Thoracic aorta (tissue), 2 donors: Measurements from ENCODE around the gene SLC12A4. TPM values are rescaled to one million over a fixed set of nuclear protein-coding genes. Genes with fewer than 3 reads are reported as not detected.

Source experiments
- ATAC-seq: fragments of 150-250 bp; one replicate; pipeline ENCODE4 v1.8.0; 2017; ENCODE audit warnings: low read depth; ENCODE audit not compliant: insufficient number of reproducible peaks, low FRiP score
- DNase-seq: peaks from one replicate; pipeline ENCODE4 v3.0.0-alpha.2; 2020; ENCODE audit warnings: low spot score
- H3K27ac ChIP-seq, 2 donors: fragments of 200-600 bp; sonication (generic); 1 replicate in 1 of 2; 2 replicates in 1 of 2; pipeline ENCODE4 v1.5.1; 2016; ENCODE audit warnings: mild to moderate bottlenecking in 2 of 2, moderate library complexity in 2 of 2
- H3K27me3 ChIP-seq: fragments of 200-600 bp; sonication (generic); replicated peaks from 2 replicates; pipeline ENCODE4 v1.6.0; 2016; ENCODE audit warnings: mild to moderate bottlenecking; ENCODE audit not compliant: insufficient read depth
- H3K36me3 ChIP-seq: fragments of 200-600 bp; sonication (generic); one replicate; pipeline ENCODE4 v1.5.1; 2016
- H3K4me1 ChIP-seq, 2 donors: fragments of 200-600 bp; sonication (generic); 1 replicate in 1 of 2; 2 replicates in 1 of 2; pipeline versions ENCODE4 v1.5.1 to v1.6.0; 2016; ENCODE audit warnings: low read depth in 2 of 2, mild to moderate bottlenecking in 1 of 2; ENCODE audit not compliant: control insufficient read depth in 1 of 2
- H3K4me3 ChIP-seq: fragments of 200-600 bp; sonication (generic); 2 replicates; pipeline ENCODE4 v1.5.1; 2016; ENCODE audit warnings: mild to moderate bottlenecking
- H3K9me3 ChIP-seq: fragments of 200-600 bp; sonication (generic); 2 replicates; pipeline ENCODE4 v1.5.1; 2016
- total RNA-seq, 2 donors: library from RNA; depleted of rRNA; stranded (reverse); fragments of >200 nt; gene quantifications; one replicate each; pipeline versions ENCODE4 v1.1.0 to v1.2.3, GENCODE V29; 2016
- TF ChIP-seq, protein P1 (sequence below): fragments of 200-600 bp; sonication (generic); IDR thresholded peaks from one replicate; pipeline ENCODE4 v1.5.1; 2019; ENCODE audit warnings: antibody characterized with exemption

The SLC12A4 gene
- total RNA-seq, 2 donors from 2014 or later: 163 to 168 TPM

- TF ChIP-seq, protein P1, sequence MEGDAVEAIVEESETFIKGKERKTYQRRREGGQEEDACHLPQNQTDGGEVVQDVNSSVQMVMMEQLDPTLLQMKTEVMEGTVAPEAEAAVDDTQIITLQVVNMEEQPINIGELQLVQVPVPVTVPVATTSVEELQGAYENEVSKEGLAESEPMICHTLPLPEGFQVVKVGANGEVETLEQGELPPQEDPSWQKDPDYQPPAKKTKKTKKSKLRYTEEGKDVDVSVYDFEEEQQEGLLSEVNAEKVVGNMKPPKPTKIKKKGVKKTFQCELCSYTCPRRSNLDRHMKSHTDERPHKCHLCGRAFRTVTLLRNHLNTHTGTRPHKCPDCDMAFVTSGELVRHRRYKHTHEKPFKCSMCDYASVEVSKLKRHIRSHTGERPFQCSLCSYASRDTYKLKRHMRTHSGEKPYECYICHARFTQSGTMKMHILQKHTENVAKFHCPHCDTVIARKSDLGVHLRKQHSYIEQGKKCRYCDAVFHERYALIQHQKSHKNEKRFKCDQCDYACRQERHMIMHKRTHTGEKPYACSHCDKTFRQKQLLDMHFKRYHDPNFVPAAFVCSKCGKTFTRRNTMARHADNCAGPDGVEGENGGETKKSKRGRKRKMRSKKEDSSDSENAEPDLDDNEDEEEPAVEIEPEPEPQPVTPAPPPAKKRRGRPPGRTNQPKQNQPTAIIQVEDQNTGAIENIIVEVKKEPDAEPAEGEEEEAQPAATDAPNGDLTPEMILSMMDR: no peak
- Histone ChIP-seq H3K4me1 (peaks cover 7 to 29% of the 10 kb centered on the region in 2 donors), H3K27me3 (no peaks in the 10 kb centered on the region), H3K27ac (no peak overlapping the region), H3K4me3 (no peak overlapping the region), H3K9me3 (no peaks in the 10 kb centered on the region), H3K36me3 (peaks cover 71% of the 10 kb centered on the region)
- DNase-seq: no peak
- no peak for ATAC-seq
Measured at GRCh38 chr16:67957622-67958021, 10.8 kb downstream of the SLC12A4 start.

GRCh38 chr16:67954421-67955196, 13.8 kb downstream of the SLC12A4 start:
- TF ChIP-seq, protein P1: no peak
- Histone ChIP-seq H3K27ac (peak overlapping the region in 1 of 2 donors; percentile 4), H3K4me3 (no peak overlapping the region), H3K4me1 (peaks cover under 1 to 14% of the 10 kb centered on the region in 2 donors), H3K9me3 (no peaks in the 10 kb centered on the region), H3K36me3 (peaks cover 72% of the 10 kb centered on the region), H3K27me3 (no peaks in the 10 kb centered on the region)
- DNase-seq (no peak), ATAC-seq (no peak)

DNA sequence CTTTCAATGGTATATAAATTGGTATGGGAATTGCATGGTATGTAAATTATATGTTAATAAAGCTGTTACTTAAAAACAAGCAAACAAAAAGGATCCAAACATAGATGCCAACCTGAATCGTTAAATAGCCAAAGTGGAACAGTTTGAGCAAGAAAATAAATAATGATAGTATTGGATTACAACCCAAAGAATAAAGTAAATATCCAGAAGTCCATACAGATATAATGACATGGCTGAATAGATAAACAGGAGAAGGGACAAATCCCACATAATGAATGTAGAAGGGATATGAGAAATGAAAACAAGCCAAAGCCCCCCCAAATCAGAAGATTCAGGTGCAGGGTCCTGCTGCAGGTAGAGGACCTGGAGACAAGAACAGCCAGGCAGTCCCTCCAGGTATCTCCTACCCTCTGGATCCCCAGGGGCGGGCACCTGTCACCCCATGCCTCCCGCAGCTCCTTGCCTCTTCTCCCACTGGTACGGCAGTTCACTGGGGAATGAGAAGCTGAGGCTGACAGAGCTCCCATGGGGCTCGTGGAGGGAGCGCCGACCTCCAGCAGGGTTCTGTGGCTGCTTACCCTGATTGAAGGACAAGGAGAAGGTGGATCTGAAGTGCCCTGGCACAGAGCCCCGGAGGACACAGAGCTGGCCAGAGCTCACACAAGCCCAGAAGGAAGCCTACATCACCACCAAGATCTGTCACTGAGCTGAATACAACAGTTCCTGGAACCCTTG, 14.6 kb downstream of the SLC12A4 start:
- peaks cover 72% of the 10 kb centered on the region for H3K36me3 ChIP-seq
- H3K9me3 ChIP-seq: no peaks in the 10 kb centered on the region
- DNase-seq: no peak
- peaks cover 0 to 8% of the 10 kb centered on the region in 2 donors for H3K4me1 ChIP-seq
- H3K4me3 ChIP-seq: no peak overlapping the region
- peak overlapping the region in 1 of 2 donors; percentile 4 for H3K27ac ChIP-seq
- H3K27me3 ChIP-seq: no peaks in the 10 kb centered on the region
- ATAC-seq: no peak
- TF ChIP-seq, protein P1: no peak

GRCh38 chr16:67951485-67951884, 17.0 kb downstream of the SLC12A4 start:
- Histone ChIP-seq H3K9me3 (no peaks in the 10 kb centered on the region), H3K27ac (peak overlapping the region; percentile 19 to 36), H3K4me1 (peaks cover 0 to 8% of the 10 kb centered on the region in 2 donors), H3K27me3 (no peaks in the 10 kb centered on the region), H3K36me3 (peaks cover 78% of the 10 kb centered on the region), H3K4me3 (no peak overlapping the region)
- ATAC-seq (no peak), DNase-seq (no peak)
- TF ChIP-seq, protein P1: no peak

DNA sequence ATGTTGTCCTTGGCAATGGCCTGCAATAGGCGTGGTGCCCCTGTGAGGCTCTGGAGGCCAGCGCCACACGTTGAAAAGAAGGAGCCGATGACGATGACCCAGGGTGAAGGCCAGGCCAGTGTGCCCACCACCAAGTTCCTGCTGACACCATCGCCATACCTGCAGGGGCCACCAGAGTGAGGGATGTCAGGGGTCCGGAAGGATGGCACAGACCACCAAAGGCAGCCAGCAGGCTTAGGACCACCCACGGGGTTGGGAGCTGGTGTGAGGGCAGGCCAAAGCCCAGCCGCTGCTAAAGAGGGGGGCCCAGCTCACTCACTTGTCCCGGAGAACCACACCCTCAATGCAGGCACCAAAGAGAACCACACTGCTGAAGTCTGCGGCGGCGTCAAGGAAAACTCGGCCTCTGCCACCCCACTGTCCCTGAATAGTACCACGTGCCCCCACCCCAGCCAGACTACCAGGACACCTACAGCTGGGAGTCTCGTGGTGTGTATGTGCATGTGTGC, 18.0 kb downstream of the SLC12A4 start:
- ATAC-seq (no peak), DNase-seq (no peak)
- no peaks in the 10 kb centered on the region for H3K27me3 ChIP-seq
- H3K4me3 ChIP-seq: no peak overlapping the region
- no peaks in the 10 kb centered on the region for H3K9me3 ChIP-seq
- H3K4me1 ChIP-seq: peaks cover 0 to 8% of the 10 kb centered on the region in 2 donors
- H3K36me3 ChIP-seq: peaks cover 83% of the 10 kb centered on the region
- TF ChIP-seq, protein P1: no peak
- H3K27ac ChIP-seq: no peak overlapping the region
